MM.1S (cell line): ENCODE data around the gene GRIN3A.

Experiments
- DNase-seq: peaks from one replicate; pipeline ENCODE4 v3.0.0-alpha.2; 2015
- H2AFZ ChIP-seq: fragments of 300-600 bp; sonication (generic); 2 replicates; pipeline ENCODE4 v1.6.0; 2016; ENCODE audit warnings: antibody characterized with exemption, low read length
- H3F3A ChIP-seq: fragments of 300-600 bp; sonication (generic); 2 replicates; pipeline ENCODE4 v1.6.1; 2016; ENCODE audit warnings: mild to moderate bottlenecking, antibody characterized with exemption, low read length, moderate library complexity, mixed read lengths; ENCODE audit not compliant: insufficient read depth
- H3K27ac ChIP-seq: fragments of 300-600 bp; sonication (generic); 2 replicates; pipeline ENCODE4 v1.5.1; 2016; ENCODE audit warnings: mild to moderate bottlenecking, low read length
- H3K27me3 ChIP-seq: fragments of 300-600 bp; sonication (generic); replicated peaks from 2 replicates; pipeline ENCODE4 v1.6.0; 2016; ENCODE audit warnings: low read length; ENCODE audit not compliant: insufficient read depth
- H3K36me3 ChIP-seq: fragments of 300-600 bp; sonication (generic); replicated peaks from 2 replicates; pipeline ENCODE4 v1.6.1; 2016; ENCODE audit warnings: mild to moderate bottlenecking, low read length, mixed read lengths; ENCODE audit not compliant: insufficient read depth
- H3K4me1 ChIP-seq: fragments of 300-600 bp; sonication (generic); 2 replicates; pipeline ENCODE4 v1.6.1; 2016; ENCODE audit warnings: low read length, mixed read lengths
- H3K4me2 ChIP-seq: fragments of 300-600 bp; sonication (generic); 2 replicates; pipeline ENCODE4 v1.6.0; 2016; ENCODE audit warnings: low read depth, low read length
- H3K4me3 ChIP-seq: fragments of 300-600 bp; sonication (generic); 2 replicates; pipeline ENCODE4 v1.5.1; 2016; ENCODE audit warnings: low read length, mixed read lengths
- H3K79me2 ChIP-seq: fragments of 300-600 bp; sonication (generic); 2 replicates; pipeline ENCODE4 v1.6.1; 2016; ENCODE audit warnings: mixed run types, low read length, mixed read lengths
- H3K9ac ChIP-seq: fragments of 300-600 bp; sonication (generic); 2 replicates; pipeline ENCODE4 v1.6.1; 2016; ENCODE audit warnings: low read length, mixed read lengths
- H3K9me2 ChIP-seq: fragments of 300-600 bp; sonication (generic); replicated peaks from 2 replicates; pipeline ENCODE4 v1.6.1; 2016; ENCODE audit warnings: mild to moderate bottlenecking, low read length, mixed read lengths; ENCODE audit not compliant: insufficient read depth
- H3K9me3 ChIP-seq: fragments of 300-600 bp; sonication (generic); replicated peaks from 2 replicates; pipeline ENCODE4 v1.6.1; 2016; ENCODE audit warnings: mild to moderate bottlenecking, low read length, mixed read lengths; ENCODE audit not compliant: insufficient read depth
- H4K20me1 ChIP-seq: fragments of 300-600 bp; sonication (generic); 2 replicates; pipeline ENCODE4 v1.6.1; 2016; ENCODE audit warnings: mild to moderate bottlenecking, low read length, moderate library complexity, mixed read lengths; ENCODE audit not compliant: insufficient read depth
- EZH2 ChIP-seq: fragments of 300-600 bp; sonication (generic); optimal IDR thresholded peaks from 2 replicates; pipeline ENCODE3; 2017; ENCODE audit warnings: low read depth, mild to moderate bottlenecking, antibody characterized with exemption, low read length, mixed read lengths
- EZH2phosphoT487 ChIP-seq: fragments of 300-600 bp; sonication (generic); IDR thresholded peaks from 2 replicates; pipeline ENCODE4 v1.6.1; 2018; ENCODE audit warnings: antibody characterized with exemption, low read length
- TF ChIP-seq, protein P1 (sequence below): fragments of 300-600 bp; sonication (generic); IDR thresholded peaks from 2 replicates; pipeline ENCODE4 v1.5.1; 2016; ENCODE audit warnings: antibody characterized with exemption, low read length, mixed read lengths

GRIN3A gene

DNA sequence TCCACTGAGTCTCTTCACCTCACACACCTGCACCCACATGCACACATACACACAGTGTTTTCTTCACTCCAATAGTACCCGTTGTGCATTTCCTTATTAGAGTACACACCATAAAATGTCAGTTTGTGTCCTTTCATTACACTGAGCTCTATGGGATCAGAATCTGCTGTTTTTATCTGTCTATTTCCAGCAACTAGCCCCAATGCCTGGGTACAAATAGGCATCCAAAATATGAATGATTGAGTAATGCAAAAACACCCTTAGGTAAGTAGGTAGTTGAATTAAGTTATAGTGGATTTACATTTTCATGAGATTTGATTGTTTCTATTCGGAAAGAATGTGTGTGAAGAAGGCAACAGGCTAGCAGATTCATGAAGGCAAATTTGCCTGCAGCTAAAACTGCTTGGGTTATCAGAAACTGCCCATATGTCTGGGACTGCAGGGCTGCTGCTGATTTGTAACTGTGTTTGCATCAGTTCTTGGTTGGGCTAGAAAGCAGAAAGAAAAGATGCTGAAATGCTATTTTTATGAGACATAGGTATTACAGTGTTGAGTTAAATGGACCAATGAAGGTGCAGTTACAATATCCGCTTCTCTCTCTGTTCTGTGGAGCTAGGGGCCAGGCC lies 170.6 kb downstream of the GRIN3A start:
- no peaks in the 10 kb centered on the region for H3K9me2 ChIP-seq

DNA sequence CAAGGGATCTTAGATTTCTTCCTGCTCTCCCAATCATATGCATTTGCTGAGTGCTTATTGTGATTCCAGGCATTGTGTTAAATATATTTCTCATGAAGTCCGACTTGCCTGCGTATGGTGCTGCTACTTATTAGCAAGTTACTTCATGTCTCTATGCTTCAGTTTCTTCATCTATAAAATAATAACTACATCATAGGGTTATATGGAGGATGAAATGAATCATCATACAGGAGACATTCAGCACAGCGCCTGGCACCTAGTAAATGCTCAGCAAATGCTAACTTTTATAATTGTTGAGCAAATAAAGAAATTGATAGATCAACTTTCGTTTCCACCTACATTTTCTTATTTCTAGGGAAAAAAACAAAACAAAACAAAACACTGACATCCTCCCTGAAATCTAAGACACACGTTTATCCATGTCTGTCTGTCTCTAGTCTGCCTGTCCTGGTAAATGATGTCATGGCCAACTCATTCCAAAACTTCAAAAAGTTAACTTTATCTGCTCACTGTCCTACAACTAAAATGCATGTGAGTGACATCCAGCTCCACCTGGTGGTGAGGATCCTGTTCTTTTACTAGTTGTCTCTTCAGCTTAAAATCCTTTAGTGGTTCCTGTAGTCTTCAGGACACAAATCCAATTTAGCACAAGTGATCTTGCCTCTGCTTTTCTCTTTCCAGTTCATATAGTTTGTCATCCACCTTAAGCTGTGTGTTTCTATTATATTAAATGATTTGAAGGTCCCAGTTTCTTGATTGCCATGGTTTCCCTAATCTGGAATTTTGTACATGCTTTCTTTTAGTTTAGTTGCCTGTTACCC lies 171.3 kb downstream of the GRIN3A start:
- Histone ChIP-seq H3K36me3 (no peaks in the 10 kb centered on the region), H3K27ac (no peak overlapping the region), H3K9me2 (no peaks in the 10 kb centered on the region), H3K4me2 (no peak overlapping the region), H3K4me3 (no peak overlapping the region), H3K27me3 (no peaks in the 10 kb centered on the region), H3K79me2 (no peaks in the 10 kb centered on the region), H3K4me1 (no peaks in the 10 kb centered on the region), H2AFZ (no peak overlapping the region), H3K9me3 (no peaks in the 10 kb centered on the region), H3F3A (no peaks in the 10 kb centered on the region), H4K20me1 (no peaks in the 10 kb centered on the region), H3K9ac (no peak overlapping the region)
- TF ChIP-seq, protein P1, sequence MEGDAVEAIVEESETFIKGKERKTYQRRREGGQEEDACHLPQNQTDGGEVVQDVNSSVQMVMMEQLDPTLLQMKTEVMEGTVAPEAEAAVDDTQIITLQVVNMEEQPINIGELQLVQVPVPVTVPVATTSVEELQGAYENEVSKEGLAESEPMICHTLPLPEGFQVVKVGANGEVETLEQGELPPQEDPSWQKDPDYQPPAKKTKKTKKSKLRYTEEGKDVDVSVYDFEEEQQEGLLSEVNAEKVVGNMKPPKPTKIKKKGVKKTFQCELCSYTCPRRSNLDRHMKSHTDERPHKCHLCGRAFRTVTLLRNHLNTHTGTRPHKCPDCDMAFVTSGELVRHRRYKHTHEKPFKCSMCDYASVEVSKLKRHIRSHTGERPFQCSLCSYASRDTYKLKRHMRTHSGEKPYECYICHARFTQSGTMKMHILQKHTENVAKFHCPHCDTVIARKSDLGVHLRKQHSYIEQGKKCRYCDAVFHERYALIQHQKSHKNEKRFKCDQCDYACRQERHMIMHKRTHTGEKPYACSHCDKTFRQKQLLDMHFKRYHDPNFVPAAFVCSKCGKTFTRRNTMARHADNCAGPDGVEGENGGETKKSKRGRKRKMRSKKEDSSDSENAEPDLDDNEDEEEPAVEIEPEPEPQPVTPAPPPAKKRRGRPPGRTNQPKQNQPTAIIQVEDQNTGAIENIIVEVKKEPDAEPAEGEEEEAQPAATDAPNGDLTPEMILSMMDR = peak; percentile 49
- TF ChIP-seq EZH2phosphoT487 = no peak
- DNase-seq = peak; percentile 46

More for the DNA sequence above, 170.6 kb downstream of the GRIN3A start:
- Histone ChIP-seq H3K4me1 (no peaks in the 10 kb centered on the region), H3K27me3 (no peaks in the 10 kb centered on the region), H3K4me2 (no peak overlapping the region), H4K20me1 (no peaks in the 10 kb centered on the region), H3F3A (no peaks in the 10 kb centered on the region), H3K79me2 (no peaks in the 10 kb centered on the region), H3K4me3 (no peak overlapping the region), H3K9me3 (no peaks in the 10 kb centered on the region), H2AFZ (no peak overlapping the region), H3K9ac (no peak overlapping the region), H3K36me3 (no peaks in the 10 kb centered on the region), H3K27ac (no peak overlapping the region)
- no peak for DNase-seq
- TF ChIP-seq EZH2 = no peak
- TF ChIP-seq, protein P1 = no peak
- TF ChIP-seq EZH2phosphoT487 = no peak

DNA sequence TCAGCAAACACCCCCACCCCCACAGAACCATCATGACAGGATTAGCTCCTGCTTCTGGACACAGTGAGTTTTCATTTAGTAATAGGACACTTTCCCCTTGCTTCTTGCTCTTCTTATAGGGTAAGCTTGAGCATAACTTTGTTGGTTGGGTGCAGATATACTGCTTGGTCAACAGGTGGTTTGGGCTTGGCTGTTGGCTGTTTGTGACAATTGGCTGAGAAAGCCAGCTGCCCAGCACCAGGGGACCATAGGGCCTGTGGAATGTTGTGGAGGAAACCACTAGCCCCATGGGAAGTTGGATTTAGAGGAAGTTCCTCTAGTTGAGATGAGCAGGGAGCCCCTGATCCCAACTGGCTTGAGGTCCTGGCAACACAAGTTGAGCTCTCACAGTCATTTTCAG lies 174.2 kb downstream of the GRIN3A start:
- H3K4me3 ChIP-seq = no peak overlapping the region
- TF ChIP-seq EZH2phosphoT487 (no peak), EZH2 (no peak)
- TF ChIP-seq, protein P1 = no peak
- H3K4me2 ChIP-seq = no peak overlapping the region
- H3K4me1 ChIP-seq = no peaks in the 10 kb centered on the region
- no peaks in the 10 kb centered on the region for H4K20me1 ChIP-seq
- peaks cover 6% of the 10 kb centered on the region; the same call in 1 of the 2 replicates for H3K36me3 ChIP-seq
- no peak overlapping the region for H3K27ac ChIP-seq
- no peak overlapping the region for H3K9ac ChIP-seq
- no peaks in the 10 kb centered on the region for H3K9me3 ChIP-seq
- no peak for DNase-seq
- no peaks in the 10 kb centered on the region for H3K9me2 ChIP-seq
- H3F3A ChIP-seq = no peaks in the 10 kb centered on the region
- H3K27me3 ChIP-seq = no peaks in the 10 kb centered on the region
- no peaks in the 10 kb centered on the region for H3K79me2 ChIP-seq
- H2AFZ ChIP-seq = no peak overlapping the region
